Measurements from ENCODE around the gene KCNH6. TPM values are rescaled to one million over a fixed set of nuclear protein-coding genes. Genes with fewer than 3 reads are reported as not detected.

Gene KCNH6
- total RNA-seq, 4 donors from 2014 or later, result 0.08 to 0.29 TPM; not detected in 2

- DNase-seq (ENCODE audit: low spot score in 2 of 2), result no peak
- WGBS, 2 donors, result 93 to 94% methylated on average over 12 of the region's 12 CpGs
- H3K4me3 ChIP-seq (ENCODE audit: low read depth, poor library complexity, severe bottlenecking), result no peak overlapping the region
- intact Hi-C loops (cut with DNase I; ENCODE audit: low total_unique reads), result no loop called here
- TF ChIP-seq CTCF (IDR thresholded peaks at IDR 0.05), result no peak
- no peak for TF ChIP-seq POLR2A (IDR thresholded peaks at IDR 0.05)
These were observed 28.7 kb upstream of the KCNH6 start for GRCh38 chr17:63494300-63494928.

GRCh38 chr17:63495491-63495890 is 27.7 kb upstream of the KCNH6 start:
- no peak for TF ChIP-seq CTCF (IDR thresholded peaks at IDR 0.05)
- TF ChIP-seq POLR2A (IDR thresholded peaks at IDR 0.05), result no peak
- intact Hi-C loops (cut with DNase I; ENCODE audit: low total_unique reads), result no loop called here
- WGBS, 2 donors, result 77 to 85% methylated on average over 5 to 6 of the region's 6 CpGs
- no peak overlapping the region for H3K4me3 ChIP-seq (ENCODE audit: low read depth, poor library complexity, severe bottlenecking)
- DNase-seq (ENCODE audit: low spot score in 2 of 2), result no peak

GRCh38 chr17:63496177-63496576 is 27.0 kb upstream of the KCNH6 start:
- H3K4me3 ChIP-seq (ENCODE audit: low read depth, poor library complexity, severe bottlenecking), result no peak overlapping the region
- no peak for DNase-seq (ENCODE audit: low spot score in 2 of 2)
- 84 to 93% methylated on average over 3 to 11 of the region's 12 CpGs for WGBS, 2 donors
- TF ChIP-seq CTCF (IDR thresholded peaks at IDR 0.05) (no peak), POLR2A (IDR thresholded peaks at IDR 0.05) (no peak)
- intact Hi-C loops (cut with DNase I; ENCODE audit: low total_unique reads), result no loop called here

- intact Hi-C loops (cut with DNase I; ENCODE audit: low total_unique reads), result no loop called here
- WGBS, 2 donors, result 87 to 93% methylated on average over 27 to 35 of the region's 36 CpGs
- TF ChIP-seq CTCF (IDR thresholded peaks at IDR 0.05), result no peak
- no peak for TF ChIP-seq POLR2A (IDR thresholded peaks at IDR 0.05)
- no peak for DNase-seq (ENCODE audit: low spot score in 2 of 2)
- no peak overlapping the region for H3K4me3 ChIP-seq (ENCODE audit: low read depth, poor library complexity, severe bottlenecking)
These were observed 26.3 kb upstream of the KCNH6 start for GRCh38 chr17:63496663-63497400.

GRCh38 chr17:63497708-63498483 is 25.3 kb upstream of the KCNH6 start:
- 67 to 70% methylated on average over 8 to 16 of the region's 16 CpGs for WGBS, 2 donors
- intact Hi-C loops (cut with DNase I; ENCODE audit: low total_unique reads), result no loop called here

More at GRCh38 chr17:63497708-63498483, 25.3 kb upstream of the KCNH6 start:
- TF ChIP-seq POLR2A (IDR thresholded peaks at IDR 0.05), result no peak
- TF ChIP-seq CTCF (IDR thresholded peaks at IDR 0.05), result no peak
- H3K4me3 ChIP-seq (ENCODE audit: low read depth, poor library complexity, severe bottlenecking), result no peak overlapping the region
- DNase-seq (ENCODE audit: low spot score in 2 of 2), result no peak

Data from lower leg skin (tissue), 4 donors.